Natural killer cell treated with Interleukin-12 subunit alpha and Interleukin-12 subunit beta and Interleukin-15 and Interleukin-18, amount 100 ng/mL, for 72 hours (primary cell): ENCODE measurements around the gene ST3GAL3. TPM values are rescaled to one million over a fixed set of nuclear protein-coding genes. Genes with fewer than 3 reads are reported as not detected.

ENCODE experiments used
- ATAC-seq, 2 donors: fragments of 150-1000 bp; cut with Tn5 transposase in 1 of 2; sonication (Bioruptor Pico), chemical (Tn5 transposase) in 1 of 2; 2 replicates each; pipeline ENCODE4 v1.10.0; 2021
- DNase-seq: peaks from one replicate; pipeline ENCODE4 v3.0.0; 2022; ENCODE audit warnings: low spot score
- H3K27ac Mint-ChIP-seq, 2 donors: 1 replicate in 1 of 2; 2 replicates in 1 of 2; pipeline ENCODE4 v1.8.0; 2022; ENCODE audit warnings: mixed read lengths in 2 of 2, mild to moderate bottlenecking in 1 of 2, moderate library complexity in 1 of 2
- H3K27me3 Mint-ChIP-seq, 2 donors: 1 replicate in 1 of 2; 2 replicates in 1 of 2; pipeline ENCODE4 v1.8.0; 2022; ENCODE audit warnings: mixed read lengths in 2 of 2
- H3K36me3 Mint-ChIP-seq: one replicate; pipeline ENCODE4 v1.8.0; 2022; ENCODE audit warnings: mixed read lengths
- H3K4me1 Mint-ChIP-seq, 2 donors: 1 replicate in 1 of 2; 2 replicates in 1 of 2; pipeline ENCODE4 v1.8.0; 2022; ENCODE audit warnings: low read depth in 2 of 2, mixed read lengths in 2 of 2, mild to moderate bottlenecking in 1 of 2
- H3K4me3 Mint-ChIP-seq: one replicate; pipeline ENCODE4 v1.8.0; 2022; ENCODE audit warnings: mixed read lengths
- H3K9me3 Mint-ChIP-seq: 2 replicates; pipeline ENCODE4 v1.8.0; 2022; ENCODE audit warnings: mixed read lengths
- total RNA-seq, 2 donors: library from RNA; stranded (reverse); gene quantifications; one replicate each; pipeline ENCODE4 v1.2.3, GENCODE V29; 2022

The ST3GAL3 gene
- total RNA-seq, 2 donors from 2014 or later, result 20.7 to 49.4 TPM

- peak overlapping the region; percentile 89 for H3K4me3 Mint-ChIP-seq
- no peaks in the 10 kb centered on the region for H3K27me3 Mint-ChIP-seq
- DNase-seq (no peak), ATAC-seq (no peak)
- H3K9me3 Mint-ChIP-seq, result no peaks in the 10 kb centered on the region
- H3K27ac Mint-ChIP-seq, result peak overlapping the region; percentile 30 to 91
- peaks cover 54% of the 10 kb centered on the region in 2 donors for H3K4me1 Mint-ChIP-seq
- H3K36me3 Mint-ChIP-seq, result peaks cover 24% of the 10 kb centered on the region
Measured at GRCh38 chr1:43976045-43976444, 268.7 kb downstream of the ST3GAL3 start.

GRCh38 chr1:43976890-43977289 lies 269.6 kb downstream of the ST3GAL3 start:
- H3K4me1 Mint-ChIP-seq, result peaks cover 51 to 54% of the 10 kb centered on the region in 2 donors
- peak overlapping the region; percentile 0 to 14 for H3K27ac Mint-ChIP-seq
- peaks cover 24% of the 10 kb centered on the region for H3K36me3 Mint-ChIP-seq
- peak overlapping the region; percentile 89 for H3K4me3 Mint-ChIP-seq
- H3K27me3 Mint-ChIP-seq, result no peaks in the 10 kb centered on the region
- DNase-seq (no peak), ATAC-seq (no peak)
- H3K9me3 Mint-ChIP-seq, result no peaks in the 10 kb centered on the region

DNA sequence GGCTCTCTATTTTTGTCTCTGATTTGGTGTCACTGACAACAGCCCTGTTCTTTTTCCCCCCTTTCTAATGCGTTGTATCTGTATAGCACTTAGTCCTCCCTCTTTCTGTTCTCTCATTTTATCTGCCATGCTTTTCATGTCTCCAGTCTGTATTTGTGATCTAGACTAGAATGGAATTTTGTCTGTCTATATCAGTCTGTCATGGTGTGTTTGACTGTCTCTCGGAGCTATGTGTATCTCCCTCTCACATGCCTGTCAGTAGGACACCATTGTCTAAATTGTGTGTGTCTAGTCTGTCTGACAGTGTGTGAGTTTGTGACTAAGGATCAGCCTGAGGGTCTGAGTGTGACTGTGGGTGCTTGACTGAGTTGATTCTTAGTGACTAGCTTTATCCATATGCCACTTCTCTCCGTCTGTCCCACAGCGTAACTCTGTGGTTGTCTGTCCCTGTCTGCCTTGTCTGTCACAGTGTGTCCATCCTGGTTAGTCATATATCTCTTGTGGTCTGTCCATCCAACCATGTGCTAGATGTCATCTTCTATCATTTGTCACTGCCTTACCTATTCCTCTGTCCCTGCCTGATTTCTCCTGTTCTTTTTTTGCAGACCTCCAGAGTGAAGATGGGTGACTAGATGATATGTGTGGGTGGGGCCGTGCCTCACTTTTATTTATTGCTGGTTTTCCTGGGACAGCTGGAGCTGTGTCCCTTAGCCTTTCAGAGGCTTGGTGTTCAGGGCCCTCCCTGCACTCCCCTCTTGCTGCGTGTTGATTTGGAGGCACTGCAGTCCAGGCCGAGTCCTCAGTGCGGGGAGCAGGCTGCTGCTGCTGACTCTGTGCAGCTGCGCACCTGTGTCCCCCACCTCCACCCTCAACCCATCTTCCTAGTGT lies 270.3 kb downstream of the ST3GAL3 start:
- DNase-seq (no peak), ATAC-seq (no peak)
- H3K9me3 Mint-ChIP-seq, result no peaks in the 10 kb centered on the region
- H3K27ac Mint-ChIP-seq, result peak overlapping the region in 1 of 2 donors; percentile 14
- H3K4me1 Mint-ChIP-seq, result peaks cover 52 to 54% of the 10 kb centered on the region in 2 donors
- H3K36me3 Mint-ChIP-seq, result peaks cover 24% of the 10 kb centered on the region
- no peaks in the 10 kb centered on the region for H3K27me3 Mint-ChIP-seq
- peak overlapping the region; percentile 89 for H3K4me3 Mint-ChIP-seq

- Mint-ChIP-seq H3K27ac (no peak overlapping the region), H3K4me1 (peaks cover 51 to 52% of the 10 kb centered on the region in 2 donors)
Measured at GRCh38 chr1:43978264-43978550, 270.9 kb downstream of the ST3GAL3 start.

DNA sequence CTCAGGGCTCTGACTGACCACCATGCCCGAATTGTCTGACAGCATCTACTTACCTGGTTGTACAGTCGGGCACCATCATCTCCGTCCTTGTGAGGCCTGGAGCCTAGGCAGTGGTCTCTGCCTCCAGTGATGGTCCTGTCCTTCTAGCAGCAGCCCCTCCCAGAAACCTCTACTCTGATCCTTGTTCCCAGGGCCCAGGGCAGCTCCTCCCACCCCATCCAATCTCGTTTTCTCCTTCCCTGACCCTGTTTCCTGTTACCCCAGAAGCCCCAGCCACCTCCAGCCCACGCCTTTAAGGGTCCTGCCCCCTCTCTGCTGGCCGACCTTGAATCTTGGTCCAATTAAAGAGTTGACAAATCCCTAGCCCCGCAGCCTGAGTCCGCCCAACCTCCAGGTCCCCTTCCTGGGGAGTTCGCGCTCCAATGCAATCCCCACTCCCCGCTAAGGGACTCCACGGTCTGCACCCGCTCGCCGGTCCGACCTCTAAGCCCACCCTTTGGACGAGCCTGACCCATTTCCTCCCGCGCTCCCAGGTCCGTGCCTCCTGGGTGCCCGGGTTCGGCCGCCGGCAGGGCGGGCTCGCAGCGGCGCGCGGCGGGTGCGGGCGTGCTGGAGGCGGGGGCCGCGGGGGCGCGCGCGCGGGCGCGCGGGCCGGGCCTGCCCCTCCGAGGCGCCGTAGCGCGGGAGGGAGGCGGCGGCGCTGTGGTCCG lies 271.4 kb downstream of the ST3GAL3 start, which contains the start of gene B4GALT2:
B4GALT2 (plus strand) TSS at position 660 of the 710 bp plus-strand sequence. CDS start 1,951 bp downstream, outside the sequence.
- Mint-ChIP-seq H3K4me1 (peaks cover 46 to 47% of the 10 kb centered on the region in 2 donors), H3K27ac (peak within 1 kb of the TSS; percentile 33 to 59), H3K4me3 (peak within 1 kb of the TSS; percentile 93), H3K36me3 (peaks cover 24% of the 10 kb centered on the region), H3K27me3 (no peaks in the 10 kb centered on the region), H3K9me3 (no peaks in the 10 kb centered on the region)
- DNase-seq (peak; percentile 71), ATAC-seq (peak; percentile 39 to 50)

More at GRCh38 chr1:43978264-43978550, 270.9 kb downstream of the ST3GAL3 start:
- no peaks in the 10 kb centered on the region for H3K9me3 Mint-ChIP-seq
- H3K4me3 Mint-ChIP-seq, result peak overlapping the region; percentile 89
- peaks cover 24% of the 10 kb centered on the region for H3K36me3 Mint-ChIP-seq
- no peaks in the 10 kb centered on the region for H3K27me3 Mint-ChIP-seq
- ATAC-seq, result no peak
- DNase-seq, result no peak

- no peaks in the 10 kb centered on the region for H3K9me3 Mint-ChIP-seq
- peaks cover 24% of the 10 kb centered on the region for H3K36me3 Mint-ChIP-seq
- no peak overlapping the region for H3K27ac Mint-ChIP-seq
- no peak for ATAC-seq
- no peaks in the 10 kb centered on the region for H3K27me3 Mint-ChIP-seq
- peaks cover 42% of the 10 kb centered on the region in 2 donors for H3K4me1 Mint-ChIP-seq
- DNase-seq, result no peak
- no peak overlapping the region for H3K4me3 Mint-ChIP-seq
Measured at GRCh38 chr1:43979261-43979527, 271.9 kb downstream of the ST3GAL3 start.

DNA sequence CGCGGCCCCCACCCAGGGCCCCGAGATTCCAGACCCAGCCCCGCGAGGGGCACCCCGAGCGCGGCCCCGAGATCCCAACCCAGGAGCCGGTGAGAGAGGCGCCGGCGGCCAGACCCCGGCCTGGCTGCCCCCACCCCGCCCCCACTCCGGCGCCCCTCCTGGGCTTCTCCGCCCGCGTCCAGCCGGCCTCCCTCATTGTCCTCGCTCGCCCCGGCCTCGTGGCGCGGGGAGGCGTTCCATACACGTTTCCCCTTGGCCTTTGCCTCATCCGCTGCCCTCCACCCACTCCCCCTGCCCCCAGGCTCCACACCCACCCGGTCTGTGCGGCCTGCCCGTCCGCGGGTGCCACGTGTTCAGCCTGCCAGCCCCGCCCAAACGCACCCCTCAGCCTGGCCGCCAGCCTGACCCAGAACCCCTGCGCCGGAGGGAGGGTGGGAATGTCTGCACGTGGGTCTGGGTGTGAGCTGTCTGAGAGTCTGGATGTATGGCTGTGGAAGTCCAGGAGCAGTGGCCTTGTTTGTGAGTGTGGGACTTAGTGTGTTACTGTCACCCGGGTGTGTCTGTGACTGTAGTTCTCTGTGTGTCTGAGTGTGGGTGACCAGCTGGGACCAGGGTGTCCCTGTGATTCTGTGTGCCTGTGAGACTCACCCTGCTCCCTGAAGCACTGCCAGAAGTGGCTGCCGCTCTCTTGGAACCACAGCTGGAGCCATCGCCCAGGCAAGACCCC lies 272.4 kb downstream of the ST3GAL3 start:
- DNase-seq (no peak), ATAC-seq (peak in 1 of 2 donors; percentile 53)
- H3K4me1 Mint-ChIP-seq, result peaks cover 37 to 38% of the 10 kb centered on the region in 2 donors
- H3K27me3 Mint-ChIP-seq, result no peaks in the 10 kb centered on the region
- H3K36me3 Mint-ChIP-seq, result peaks cover 24% of the 10 kb centered on the region
- peak overlapping the region; percentile 93 for H3K4me3 Mint-ChIP-seq
- no peaks in the 10 kb centered on the region for H3K9me3 Mint-ChIP-seq
- peak overlapping the region; percentile 33 to 59 for H3K27ac Mint-ChIP-seq

GRCh38 chr1:43980255-43981134 lies 273.2 kb downstream of the ST3GAL3 start:
- H3K4me3 Mint-ChIP-seq, result peak overlapping the region; percentile 93
- H3K9me3 Mint-ChIP-seq, result no peaks in the 10 kb centered on the region
- no peaks in the 10 kb centered on the region for H3K27me3 Mint-ChIP-seq
- peak overlapping the region; percentile 33 to 59 for H3K27ac Mint-ChIP-seq
- ATAC-seq (no peak), DNase-seq (no peak)
- H3K36me3 Mint-ChIP-seq, result peaks cover 24% of the 10 kb centered on the region
- H3K4me1 Mint-ChIP-seq, result peaks cover 37 to 38% of the 10 kb centered on the region in 2 donors

Other genes with a start within 250 kb of the ST3GAL3 start
- gene PTPRF, start 176.7 kb upstream of the ST3GAL3 start, total RNA-seq, result 1 to 10 TPM in 1 of 2 donors, under 1 TPM in 1; 0.33 to 1.3 TPM
- gene KDM4A, start 57.4 kb upstream of the ST3GAL3 start, total RNA-seq, result 10 to 100 TPM; 45.8 to 53.8 TPM
- 1 to 10 TPM in 1 of 2 donors, not detected in 1; 1.2 TPM for gene ARTN, start 226.3 kb downstream of the ST3GAL3 start, total RNA-seq
- gene IPO13, start 239.4 kb downstream of the ST3GAL3 start, total RNA-seq, result 10 to 100 TPM; 28.4 to 43.1 TPM